Glomerular endothelial cell (primary cell): ENCODE measurements around the gene PCDH1. TPM values are rescaled to one million over a fixed set of nuclear protein-coding genes. Genes with fewer than 3 reads are reported as not detected.
"Not testable (repeated sequence)": the region's sequence is repeated elsewhere in the genome, so short reads cannot be mapped to it uniquely, and the experiment has no call there.

ENCODE experiments used
- DNase-seq: peaks from one replicate; pipeline ENCODE4 v3.0.0-alpha.2; 2011; ENCODE audit warnings: low read depth, low spot score; ENCODE audit errors: extremely low read depth
- total RNA-seq: library from RNA; depleted of rRNA; stranded (reverse); fragments of >200 nt; gene quantifications from 2 replicates; pipeline ENCODE4 v1.2.3, GENCODE V29; 2015

Gene PCDH1
- 203 and 479 TPM in 2 replicates for total RNA-seq

GRCh38 chr5:141878186-141878710 is at the start of gene PCDH1:
Gene PCDH1 (minus strand): TSS chr5:141878410. CDS start chr5:141878262, 148 bp downstream.
- DNase-seq = no peak

GRCh38 chr5:141926434-141926833 is 48.2 kb upstream of the PCDH1 start:
- DNase-seq = no peak

- peak; percentile 54 for DNase-seq
Observed at GRCh38 chr5:141923448-141924313, 45.5 kb upstream of the PCDH1 start, which contains the start of gene DELE1. Gene DELE1 (plus strand): TSS chr5:141923871. CDS start chr5:141923942, 71 bp downstream.

GRCh38 chr5:141922827-141923447 is 44.7 kb upstream of the PCDH1 start:
- DNase-seq = not testable (repeated sequence)

GRCh38 chr5:141920771-141921170 is 42.6 kb upstream of the PCDH1 start:
- DNase-seq = no peak

GRCh38 chr5:141919218-141920119 is 41.3 kb upstream of the PCDH1 start:
- no peak for DNase-seq

- no peak for DNase-seq
Observed at GRCh38 chr5:141917760-141918159, 39.5 kb upstream of the PCDH1 start.

- DNase-seq = no peak
Observed at GRCh38 chr5:141916522-141916921, 38.3 kb upstream of the PCDH1 start.

- DNase-seq = no peak
Observed at GRCh38 chr5:141915881-141916336, 37.7 kb upstream of the PCDH1 start.

- DNase-seq = no peak
Observed at GRCh38 chr5:141914797-141915196, 36.6 kb upstream of the PCDH1 start.

GRCh38 chr5:141914199-141914743 is 36.1 kb upstream of the PCDH1 start:
- no peak for DNase-seq

- no peak for DNase-seq
Observed at GRCh38 chr5:141913560-141914198, 35.5 kb upstream of the PCDH1 start.

- DNase-seq = no peak
Observed at GRCh38 chr5:141910271-141910673, 32.1 kb upstream of the PCDH1 start.

- no peak for DNase-seq
Observed at GRCh38 chr5:141909212-141909611, 31.0 kb upstream of the PCDH1 start.

- no peak for DNase-seq
Observed at GRCh38 chr5:141908796-141909195, 30.6 kb upstream of the PCDH1 start.

GRCh38 chr5:141906972-141907371 is 28.8 kb upstream of the PCDH1 start:
- no peak for DNase-seq

- DNase-seq = no peak
Observed at GRCh38 chr5:141906517-141906916, 28.3 kb upstream of the PCDH1 start.

- no peak for DNase-seq
Observed at GRCh38 chr5:141904551-141904950, 26.3 kb upstream of the PCDH1 start.

- DNase-seq = no peak
Observed at GRCh38 chr5:141903261-141903660, 25.1 kb upstream of the PCDH1 start.
